HAP-1 (cell line): Measurements from ENCODE around the gene PDHB.

Experiments used
- DNase-seq, 2 experiments: peaks; one replicate each; pipeline ENCODE4 v3.0.0-alpha.2; 2016 to 2020; ENCODE audit warnings: low spot score in 2 of 2
- H3K27me3 ChIP-seq: fragments of 250-450 bp; sonication (Bioruptor Pico); 2 replicates; pipeline ENCODE4 v1.5.1; 2020; ENCODE audit warnings: low read depth, mild to moderate bottlenecking, moderate library complexity
- H3K36me3 ChIP-seq: fragments of 250-450 bp; sonication (Bioruptor Pico); replicated peaks from 2 replicates; pipeline ENCODE4 v1.5.1; 2020; ENCODE audit warnings: mild to moderate bottlenecking
- H3K4me1 ChIP-seq: fragments of 250-450 bp; sonication (Bioruptor Pico); 2 replicates; pipeline ENCODE4 v1.5.1; 2020; ENCODE audit warnings: mild to moderate bottlenecking
- H3K4me3 ChIP-seq: fragments of 250-450 bp; sonication (Bioruptor Pico); 2 replicates; pipeline ENCODE4 v1.5.1; 2020; ENCODE audit warnings: mild to moderate bottlenecking, moderate library complexity
- H3K9me3 ChIP-seq: fragments of 250-450 bp; sonication (Bioruptor Pico); 2 replicates; pipeline ENCODE4 v1.5.1; 2020; ENCODE audit warnings: mild to moderate bottlenecking, moderate library complexity
- in situ Hi-C: fragments of 300-500 bp; cut with MboI; formaldehyde crosslinking; loops from 3 replicates; pipeline ENCODE4 v1.14.3; 2020; ENCODE audit warnings: low sequenced_read_pairs, inconsistent platforms, mixed read lengths

Gene PDHB

DNA sequence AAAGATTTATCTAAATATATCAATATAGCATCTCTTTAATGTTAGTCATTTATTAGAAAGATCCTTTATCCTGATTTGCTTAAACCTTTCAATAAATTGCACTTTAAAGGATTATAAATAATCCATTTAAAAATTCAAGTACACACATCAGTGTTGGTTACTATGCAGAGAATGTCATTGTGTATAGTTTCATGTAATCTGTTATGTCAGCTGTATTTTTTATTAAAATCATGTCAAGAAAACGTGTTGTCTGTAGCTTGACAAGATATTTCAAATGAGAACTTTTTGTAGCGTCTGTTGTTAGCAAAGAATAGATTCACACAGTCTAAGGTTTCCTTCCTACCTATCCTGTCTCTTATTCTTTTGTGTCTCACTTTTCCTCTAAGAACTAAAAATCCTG is 7.8 kb downstream of the PDHB start:
- no peaks in the 10 kb centered on the region for H3K9me3 ChIP-seq
- DNase-seq, result no peak
- H3K36me3 ChIP-seq, result peaks cover 61% of the 10 kb centered on the region
- in situ Hi-C loops, result no loop called here
- H3K27me3 ChIP-seq, result no peaks in the 10 kb centered on the region
- peaks cover 7% of the 10 kb centered on the region for H3K4me1 ChIP-seq
- no peak overlapping the region for H3K4me3 ChIP-seq

DNA sequence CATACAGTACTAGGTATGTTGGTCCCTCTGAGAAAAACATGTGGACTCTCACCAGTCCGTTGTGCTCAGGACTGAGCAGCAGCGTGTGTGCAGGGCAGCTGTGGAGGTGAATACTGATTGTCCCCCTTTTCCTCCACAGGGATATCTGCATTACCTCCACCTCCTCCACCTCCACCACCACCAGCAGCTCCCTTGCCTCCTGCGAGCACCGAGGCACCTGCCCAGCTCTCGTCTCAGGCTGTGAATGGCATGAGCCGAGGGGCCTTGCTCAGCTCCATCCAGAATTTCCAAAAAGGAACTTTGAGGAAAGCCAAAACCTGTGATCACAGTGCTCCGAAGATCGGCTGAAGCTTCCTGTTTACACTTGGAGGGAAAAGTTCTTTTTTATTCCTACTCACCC is 9.0 kb downstream of the PDHB start:
- in situ Hi-C loops, result no loop called here
- H3K4me3 ChIP-seq, result no peak overlapping the region
- peaks cover 7% of the 10 kb centered on the region for H3K4me1 ChIP-seq
- no peaks in the 10 kb centered on the region for H3K9me3 ChIP-seq
- H3K36me3 ChIP-seq, result peaks cover 57% of the 10 kb centered on the region
- DNase-seq, result no peak
- no peaks in the 10 kb centered on the region for H3K27me3 ChIP-seq

DNA sequence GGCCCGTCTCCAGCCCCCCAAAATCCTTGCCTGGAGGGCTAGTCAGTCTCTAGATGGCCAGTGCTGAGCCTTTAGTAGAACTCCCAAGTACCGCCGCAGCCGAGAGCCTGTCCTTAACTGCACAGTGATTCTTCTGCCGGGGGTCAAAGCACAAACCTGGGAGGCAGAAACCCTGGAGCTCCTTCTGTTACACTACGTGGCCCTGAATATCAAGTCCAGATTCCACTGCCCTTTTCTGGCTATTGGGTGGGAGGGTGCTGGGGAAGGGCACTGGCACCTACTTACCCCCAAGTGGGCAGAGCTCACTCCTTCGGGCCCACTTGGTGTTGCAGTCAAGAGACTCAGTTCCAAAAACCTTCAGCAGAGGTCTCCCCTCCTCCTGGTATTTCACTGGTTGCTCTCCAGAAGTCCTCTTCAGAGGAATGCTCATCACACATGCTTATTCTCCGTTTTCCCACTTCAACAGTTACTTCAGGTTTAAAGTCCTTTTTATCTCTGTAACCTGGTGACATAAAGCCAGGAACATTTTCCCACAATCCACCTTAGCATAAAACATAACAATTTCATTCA is 10.8 kb downstream of the PDHB start:
- no peak for DNase-seq

DNA sequence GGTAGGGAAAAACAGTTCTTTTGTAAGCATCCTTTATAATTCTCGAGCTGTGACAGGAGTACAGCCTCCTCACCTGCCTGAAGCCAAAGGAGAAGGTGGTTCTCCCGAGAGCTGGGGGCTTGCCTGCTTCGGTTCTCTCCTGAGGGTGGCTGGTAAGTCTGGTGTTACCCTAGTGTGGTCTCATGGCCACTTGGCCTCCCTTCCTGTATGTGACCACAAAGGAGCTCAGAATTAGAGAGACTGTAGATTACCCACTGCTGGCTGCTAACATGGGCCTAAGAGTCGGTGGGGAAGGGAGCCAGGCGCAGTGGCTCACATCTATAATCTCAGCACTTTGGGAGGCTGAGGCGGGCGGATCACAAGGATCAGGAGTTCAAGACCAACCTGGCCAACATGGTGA is 12.6 kb downstream of the PDHB start:
- Histone ChIP-seq H3K36me3 (peaks cover 29% of the 10 kb centered on the region), H3K27me3 (no peaks in the 10 kb centered on the region)
- in situ Hi-C loops, result no loop called here

More for the DNA sequence above, 10.8 kb downstream of the PDHB start:
- Histone ChIP-seq H3K36me3 (peaks cover 39% of the 10 kb centered on the region), H3K4me3 (no peak overlapping the region), H3K27me3 (no peaks in the 10 kb centered on the region), H3K4me1 (peaks cover 7% of the 10 kb centered on the region), H3K9me3 (no peaks in the 10 kb centered on the region)
- in situ Hi-C loops, result no loop called here

DNA sequence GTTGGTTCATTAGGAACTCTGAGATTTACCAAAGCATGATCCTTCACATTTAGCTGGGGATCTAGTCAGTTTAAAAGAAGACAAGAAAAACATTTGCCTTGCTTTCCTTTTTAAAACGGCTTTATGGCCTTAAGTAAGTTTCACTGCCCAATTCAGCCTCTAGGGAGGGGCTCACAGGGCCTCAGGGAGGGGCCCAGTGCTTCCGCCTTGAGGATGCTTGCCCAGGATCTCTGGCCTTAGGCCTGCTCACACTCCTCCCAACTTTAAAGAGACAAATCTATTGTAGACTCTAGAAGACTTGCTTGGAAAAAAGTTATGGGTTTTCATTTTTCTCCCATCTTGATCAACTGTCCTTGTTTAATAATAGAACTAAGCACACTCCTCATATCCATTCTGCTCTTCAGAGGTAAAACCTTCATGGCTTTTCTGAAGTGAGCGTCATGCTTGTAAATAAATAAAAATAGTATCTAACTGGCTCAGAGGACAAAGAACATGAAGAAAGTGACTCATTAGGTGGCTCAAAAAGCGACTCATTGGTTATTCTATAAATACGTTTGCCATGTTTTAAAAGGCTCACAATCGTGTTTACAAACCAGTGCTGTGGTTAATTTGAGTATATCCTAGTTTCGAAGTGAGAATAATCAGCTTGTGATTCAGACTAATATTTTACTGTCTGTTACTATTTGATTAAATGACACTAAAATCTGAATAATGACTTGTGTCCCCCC is 13.7 kb downstream of the PDHB start:
- H3K36me3 ChIP-seq, result peaks cover 24% of the 10 kb centered on the region
- H3K9me3 ChIP-seq, result no peaks in the 10 kb centered on the region
- H3K4me1 ChIP-seq, result no peaks in the 10 kb centered on the region
- no peaks in the 10 kb centered on the region for H3K27me3 ChIP-seq
- H3K4me3 ChIP-seq, result no peak overlapping the region
- DNase-seq, result no peak
- in situ Hi-C loops, result loop anchor here (5.0 to 10.0 kb wide), 2 partner anchors 93 to 235 kb away; no protein-coding TSS in a partner anchor

More for the DNA sequence above, 12.6 kb downstream of the PDHB start:
- Histone ChIP-seq H3K4me3 (no peak overlapping the region), H3K9me3 (no peaks in the 10 kb centered on the region), H3K4me1 (peaks cover 7% of the 10 kb centered on the region)
- no peak for DNase-seq

DNA sequence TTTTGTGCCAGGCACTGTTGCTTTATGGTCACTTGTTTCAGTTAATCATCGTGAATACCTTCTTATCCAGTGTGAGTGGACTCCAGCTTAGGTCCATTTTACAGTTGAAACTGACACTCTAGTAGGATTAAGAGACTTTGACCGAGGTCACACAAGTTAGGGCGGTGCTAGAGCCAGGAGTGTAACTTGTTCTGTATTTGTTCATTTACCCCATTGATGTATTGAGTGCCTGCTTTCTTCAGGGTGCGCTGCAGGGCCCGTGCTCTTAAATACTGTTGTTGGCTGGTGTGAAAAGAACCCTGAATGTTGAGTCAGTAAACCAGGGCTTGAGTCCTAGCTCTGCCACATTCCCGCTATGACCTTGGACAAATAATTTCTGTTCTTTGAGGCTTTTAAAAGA is 15.4 kb downstream of the PDHB start:
- in situ Hi-C loops, result loop anchor here (5.0 to 10.0 kb wide), 2 partner anchors 91 to 233 kb away; no protein-coding TSS in a partner anchor
- no peak for DNase-seq
- peaks cover 13% of the 10 kb centered on the region for H3K36me3 ChIP-seq

DNA sequence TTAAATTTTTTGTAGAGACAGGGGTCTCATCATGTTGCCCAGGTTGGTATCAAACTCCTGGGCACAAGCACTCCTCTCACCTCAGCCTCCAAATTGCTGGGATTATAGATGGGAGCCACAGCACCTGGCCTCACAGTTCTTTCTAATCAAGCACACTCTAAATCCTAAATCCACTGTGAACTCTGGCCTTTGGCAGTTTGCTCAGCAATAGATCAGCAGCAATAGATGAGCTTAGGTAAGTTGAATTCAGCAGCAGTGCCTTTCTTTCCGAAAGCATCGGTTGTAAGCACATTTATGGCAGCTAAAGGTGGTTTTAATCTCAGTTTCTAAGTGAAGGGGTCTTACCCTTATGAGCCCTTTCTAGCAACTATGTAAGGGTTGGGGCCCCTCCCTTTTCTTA is 16.6 kb downstream of the PDHB start:
- in situ Hi-C loops, result loop anchor here (5.0 to 10.0 kb wide), 2 partner anchors 90 to 232 kb away; no protein-coding TSS in a partner anchor
- Histone ChIP-seq H3K27me3 (no peaks in the 10 kb centered on the region), H3K36me3 (peaks cover 10% of the 10 kb centered on the region), H3K4me1 (no peaks in the 10 kb centered on the region), H3K9me3 (no peaks in the 10 kb centered on the region), H3K4me3 (no peak overlapping the region)
- no peak for DNase-seq

More for the DNA sequence above, 15.4 kb downstream of the PDHB start:
- Histone ChIP-seq H3K4me3 (no peak overlapping the region), H3K9me3 (no peaks in the 10 kb centered on the region), H3K27me3 (no peaks in the 10 kb centered on the region), H3K4me1 (no peaks in the 10 kb centered on the region)

DNA sequence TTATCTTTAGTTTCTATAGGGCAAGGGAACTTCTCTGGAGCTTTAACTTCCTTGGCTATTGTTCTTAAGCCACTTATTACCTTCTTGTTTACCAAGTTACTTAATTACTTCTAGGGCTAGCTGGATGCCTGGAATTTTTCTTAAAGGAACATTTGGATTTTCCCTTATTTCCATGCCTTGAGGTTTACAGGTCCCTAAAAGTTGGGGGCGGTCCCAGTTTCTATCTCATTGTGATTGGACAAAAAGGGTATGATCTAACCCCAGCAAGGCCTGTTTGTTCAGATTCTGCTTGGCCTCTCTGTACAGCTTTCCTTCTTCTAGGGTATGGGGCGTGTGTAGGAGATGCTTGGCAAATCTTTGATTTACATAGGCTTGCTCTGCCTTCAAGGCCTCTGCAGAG is 17.4 kb downstream of the PDHB start:
- Histone ChIP-seq H3K27me3 (no peaks in the 10 kb centered on the region), H3K4me3 (no peak overlapping the region), H3K36me3 (peaks cover 10% of the 10 kb centered on the region), H3K4me1 (no peaks in the 10 kb centered on the region), H3K9me3 (no peaks in the 10 kb centered on the region)
- DNase-seq, result no peak
- in situ Hi-C loops, result loop anchor here (5.0 to 10.0 kb wide), 2 partner anchors 89 to 231 kb away; no protein-coding TSS in a partner anchor

DNA sequence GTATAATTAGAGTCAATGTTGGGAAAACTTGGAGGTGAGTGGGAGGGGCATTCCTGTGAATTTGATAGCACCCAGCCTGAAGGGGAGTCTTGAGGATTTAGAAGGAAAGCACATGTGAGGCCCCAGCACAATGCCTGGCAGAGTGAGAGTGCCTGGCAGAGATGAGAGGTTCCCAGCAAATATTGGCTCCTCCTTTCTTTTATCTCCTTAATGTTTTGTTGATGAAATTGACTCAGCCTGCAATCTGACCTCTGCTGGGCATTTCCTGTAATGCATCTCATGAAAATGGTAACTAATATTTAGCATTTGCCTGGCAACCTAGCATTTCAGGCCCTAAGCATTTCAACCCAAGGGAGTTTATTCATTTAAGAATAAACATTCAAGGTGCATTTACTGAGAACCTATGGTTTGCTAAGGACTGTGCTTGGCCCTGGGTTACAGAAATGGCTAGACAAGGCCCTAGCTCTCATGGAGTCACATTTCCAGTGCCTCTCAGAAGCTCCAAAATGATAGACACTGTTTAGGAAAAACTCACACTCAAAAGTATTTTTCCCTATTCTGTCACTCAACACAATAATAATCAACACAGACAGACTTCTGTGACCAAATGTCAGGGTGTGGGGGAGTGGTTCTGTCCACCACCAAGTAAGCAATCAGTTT is 19.0 kb downstream of the PDHB start:
- Histone ChIP-seq H3K27me3 (no peaks in the 10 kb centered on the region), H3K4me3 (no peak overlapping the region), H3K9me3 (no peaks in the 10 kb centered on the region), H3K4me1 (no peaks in the 10 kb centered on the region), H3K36me3 (no peaks in the 10 kb centered on the region)
- in situ Hi-C loops, result loop anchor here (5.0 to 10.0 kb wide), 2 partner anchors 87 to 230 kb away; no protein-coding TSS in a partner anchor
- peak; percentile 54 to 66 for DNase-seq

DNA sequence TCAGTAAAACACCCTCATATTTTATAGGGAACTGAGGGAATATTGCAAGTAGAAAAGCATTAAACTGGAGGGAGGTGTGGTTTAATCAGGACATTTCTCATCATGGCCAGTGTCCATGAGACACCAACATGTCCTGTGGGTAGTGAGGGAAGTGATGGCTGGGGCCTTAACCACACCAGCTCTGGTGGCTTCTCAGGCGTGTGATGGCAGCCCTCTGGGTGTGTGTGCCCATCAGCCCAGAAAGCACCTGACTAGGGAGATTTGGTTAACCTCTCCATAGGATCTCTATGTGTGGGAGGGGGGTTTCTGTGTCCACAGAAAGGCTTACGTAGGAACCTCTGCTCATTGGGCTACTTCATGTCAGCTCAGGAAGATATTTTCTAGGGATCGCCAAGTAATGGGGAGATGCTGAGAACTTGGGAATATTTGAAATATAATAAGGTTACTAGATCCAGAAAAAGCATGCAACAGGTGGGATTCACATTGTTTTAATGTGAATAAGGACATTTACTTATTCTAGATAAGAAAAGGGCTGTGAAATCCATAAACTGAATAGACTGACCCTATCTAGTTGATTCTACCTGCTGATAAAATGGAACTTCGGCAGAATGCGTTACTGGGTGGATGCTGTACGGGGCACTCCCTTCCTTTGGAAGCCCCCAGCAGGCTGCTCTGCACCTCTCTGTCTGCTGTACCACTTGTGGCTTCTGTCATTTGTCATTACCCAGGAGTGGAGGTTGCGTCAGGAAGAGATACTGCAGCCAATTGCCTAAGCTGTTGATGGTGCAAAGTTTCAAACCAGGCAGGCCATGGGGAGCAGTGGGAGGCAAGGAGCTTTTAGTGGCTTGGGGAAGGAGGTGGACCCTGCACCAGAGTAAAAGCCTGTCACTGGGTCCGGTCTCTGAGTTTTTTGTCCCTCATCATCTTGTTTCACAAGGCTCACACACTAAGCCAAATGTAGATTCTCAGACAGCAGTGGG is 21.5 kb downstream of the PDHB start:
- no peaks in the 10 kb centered on the region for H3K4me1 ChIP-seq
- no peaks in the 10 kb centered on the region for H3K27me3 ChIP-seq
- in situ Hi-C loops, result loop anchor here (10.0 kb wide), 1 partner anchor 227 kb away; no protein-coding TSS in a partner anchor
- DNase-seq, result no peak
- peaks cover 5% of the 10 kb centered on the region; the same call in 1 of the 2 replicates for H3K36me3 ChIP-seq
- no peaks in the 10 kb centered on the region for H3K9me3 ChIP-seq
- no peak overlapping the region for H3K4me3 ChIP-seq

DNA sequence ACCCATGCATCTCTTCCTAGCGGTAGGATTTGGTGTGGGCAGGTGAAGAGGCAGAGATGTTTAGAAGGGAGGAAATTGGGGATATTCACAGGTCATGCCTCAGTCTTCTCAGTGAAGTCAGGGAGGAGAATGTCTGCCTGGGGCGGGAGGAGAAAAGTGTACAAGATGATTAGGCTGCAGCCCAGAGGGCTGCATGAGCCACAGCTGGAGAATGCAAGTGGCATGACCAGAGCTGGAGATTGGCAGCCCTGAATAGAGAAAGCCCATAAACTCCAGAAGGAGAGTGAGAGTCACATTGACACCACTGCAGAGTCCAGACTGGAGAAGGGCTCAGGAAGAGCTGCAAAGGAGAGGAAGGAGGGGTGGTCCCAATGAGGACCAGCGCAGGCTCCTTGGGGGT is 22.6 kb downstream of the PDHB start:
- Histone ChIP-seq H3K4me1 (no peaks in the 10 kb centered on the region), H3K36me3 (peaks cover 5% of the 10 kb centered on the region; the same call in 1 of the 2 replicates), H3K9me3 (no peaks in the 10 kb centered on the region), H3K4me3 (no peak overlapping the region), H3K27me3 (no peaks in the 10 kb centered on the region)
- in situ Hi-C loops, result loop anchor here (10.0 kb wide), 1 partner anchor 226 kb away; no protein-coding TSS in a partner anchor
- no peak for DNase-seq

DNA sequence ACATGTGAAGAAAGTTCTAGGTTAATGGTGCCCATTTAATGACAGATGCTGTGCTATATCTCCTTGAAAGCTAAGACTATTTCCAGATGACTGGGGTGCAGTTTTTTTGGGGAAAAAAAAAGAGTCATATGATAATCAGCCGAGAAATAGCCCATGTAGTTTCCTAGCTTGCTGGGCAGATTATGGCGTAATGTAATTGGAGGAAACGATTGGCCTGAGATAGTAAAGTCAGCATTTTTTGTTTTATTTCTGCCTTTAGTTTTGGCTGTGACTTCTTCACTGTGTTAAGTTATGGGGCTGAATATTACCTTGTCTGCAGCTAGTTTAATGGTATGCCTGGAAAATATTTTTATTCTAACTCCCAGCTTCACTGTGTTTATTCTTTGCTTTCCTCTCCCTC is 24.0 kb downstream of the PDHB start:
- H3K4me3 ChIP-seq, result no peak overlapping the region
- H3K36me3 ChIP-seq, result peaks cover 5% of the 10 kb centered on the region; the same call in 1 of the 2 replicates
- in situ Hi-C loops, result loop anchor here (10.0 kb wide), 1 partner anchor 225 kb away; no protein-coding TSS in a partner anchor
- H3K9me3 ChIP-seq, result no peaks in the 10 kb centered on the region
- no peaks in the 10 kb centered on the region for H3K4me1 ChIP-seq
- no peaks in the 10 kb centered on the region for H3K27me3 ChIP-seq
- no peak for DNase-seq

DNA sequence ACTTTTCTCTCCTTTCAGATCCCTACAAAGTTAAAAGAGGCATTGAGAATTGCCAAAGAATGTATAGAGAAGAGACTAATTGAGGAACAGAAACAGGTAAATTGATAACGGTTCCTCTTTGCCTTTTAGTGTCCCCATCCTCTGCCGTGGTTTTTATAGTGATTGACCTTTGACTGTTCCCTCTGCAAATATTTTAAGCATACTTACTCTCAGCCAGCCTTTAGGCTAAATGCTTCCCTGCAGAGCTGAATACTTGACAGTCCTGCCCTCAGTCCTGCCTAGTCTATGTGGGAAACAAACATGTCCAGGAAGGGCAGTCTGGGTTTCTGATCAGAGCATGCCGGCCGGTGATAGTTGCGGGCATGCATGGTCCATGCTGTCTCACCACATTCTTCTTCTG is 24.7 kb downstream of the PDHB start:
- in situ Hi-C loops, result no loop called here
- Histone ChIP-seq H3K27me3 (no peaks in the 10 kb centered on the region), H3K36me3 (peaks cover 5% of the 10 kb centered on the region; the same call in 1 of the 2 replicates), H3K4me3 (no peak overlapping the region), H3K4me1 (no peaks in the 10 kb centered on the region), H3K9me3 (no peaks in the 10 kb centered on the region)
- no peak for DNase-seq
